HG03025 (cell line): ENCODE measurements around the gene ZNF212.

ENCODE experiments used
- ATAC-seq: cut with Tn5 transposase; IDR thresholded peaks from one replicate; pipeline ENCODE4 v1.9.1; 2021; ENCODE audit warnings: mild to moderate bottlenecking, moderate library complexity; ENCODE audit not compliant: unreplicated experiment, low FRiP score

ZNF212 gene

DNA sequence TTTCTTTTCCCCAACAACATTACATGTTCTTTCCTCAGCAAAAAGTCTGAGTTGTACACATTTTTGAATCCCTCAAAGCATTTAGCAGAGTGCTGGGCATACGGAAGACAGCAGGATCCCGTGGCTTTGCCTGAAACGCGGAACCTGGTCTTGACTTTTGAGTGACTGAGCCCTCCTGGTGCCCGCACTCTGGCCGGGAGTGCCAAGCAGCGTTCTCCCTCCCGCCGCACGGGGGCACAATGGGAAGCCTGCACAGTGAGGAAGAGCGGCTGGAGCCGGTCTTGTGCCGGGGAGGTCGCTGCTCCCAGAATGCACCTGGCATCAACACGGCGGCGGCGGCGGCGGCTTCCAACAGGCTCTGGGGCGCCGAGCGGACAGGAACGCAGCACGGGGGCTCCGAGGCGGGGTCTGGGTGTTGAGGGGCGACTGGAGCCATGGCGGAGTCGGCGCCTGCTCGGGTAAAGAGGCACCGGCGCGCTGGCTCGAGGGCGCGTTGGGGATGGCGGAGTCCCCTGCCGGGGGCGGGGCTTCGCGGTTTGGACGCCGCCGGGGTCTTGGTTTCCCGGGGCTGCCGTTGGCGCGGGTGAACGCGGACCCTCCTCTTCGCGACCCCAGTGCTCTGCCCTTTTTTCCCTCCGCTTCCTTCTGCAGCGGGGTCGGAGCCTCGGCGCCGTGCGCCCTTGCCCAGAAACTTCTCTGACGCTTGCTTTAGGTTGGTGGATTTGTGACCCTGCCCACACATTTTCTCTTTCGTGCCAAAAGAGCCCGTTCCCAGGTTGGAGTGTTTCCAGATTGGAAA lies at the start of gene ZNF212:
TSS of gene ZNF212 (plus strand) at position 307 of the 799 bp plus-strand sequence. CDS start at position 435, 128 bp downstream.
- peak; percentile 98 for ATAC-seq

DNA sequence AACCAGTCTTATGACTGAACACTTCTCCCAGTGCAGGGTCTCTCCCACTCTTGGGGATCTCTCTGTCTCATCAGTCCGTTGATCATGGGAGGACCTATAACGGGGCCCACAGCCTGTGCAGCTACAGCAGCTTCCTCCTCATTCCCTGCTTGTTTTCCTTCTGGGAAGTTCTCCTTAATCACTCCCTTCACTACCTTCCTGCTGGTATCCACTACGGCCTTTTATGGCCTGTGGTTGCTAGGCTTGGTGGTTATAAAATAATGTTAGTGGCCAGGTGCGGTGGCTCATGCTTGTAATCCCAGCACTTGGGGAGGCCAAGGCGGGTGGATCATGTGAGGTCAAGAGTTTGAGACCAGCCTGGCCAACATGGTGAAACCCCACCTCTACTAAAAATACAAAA lies 47.6 kb upstream of the ZNF212 start:
- ATAC-seq, result no peak

DNA sequence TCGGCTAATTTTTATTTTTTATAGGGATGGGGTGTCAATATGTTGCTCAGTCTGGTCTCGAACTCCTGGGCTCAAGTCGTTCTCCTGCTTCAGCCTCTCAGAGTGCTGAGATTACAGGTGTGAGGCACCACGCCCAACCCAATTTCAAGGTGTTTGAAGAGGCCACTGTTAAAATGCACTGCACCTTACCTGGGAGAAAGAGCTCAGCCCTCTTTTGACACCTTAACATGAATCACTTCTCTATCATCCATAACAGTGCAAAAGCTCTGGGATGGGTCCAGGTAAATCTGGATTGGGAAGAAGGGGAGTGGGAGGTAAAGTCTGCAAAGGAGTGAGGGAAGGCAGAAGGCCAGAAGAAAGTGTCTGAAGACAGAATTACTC lies 44.7 kb upstream of the ZNF212 start:
- no peak for ATAC-seq

DNA sequence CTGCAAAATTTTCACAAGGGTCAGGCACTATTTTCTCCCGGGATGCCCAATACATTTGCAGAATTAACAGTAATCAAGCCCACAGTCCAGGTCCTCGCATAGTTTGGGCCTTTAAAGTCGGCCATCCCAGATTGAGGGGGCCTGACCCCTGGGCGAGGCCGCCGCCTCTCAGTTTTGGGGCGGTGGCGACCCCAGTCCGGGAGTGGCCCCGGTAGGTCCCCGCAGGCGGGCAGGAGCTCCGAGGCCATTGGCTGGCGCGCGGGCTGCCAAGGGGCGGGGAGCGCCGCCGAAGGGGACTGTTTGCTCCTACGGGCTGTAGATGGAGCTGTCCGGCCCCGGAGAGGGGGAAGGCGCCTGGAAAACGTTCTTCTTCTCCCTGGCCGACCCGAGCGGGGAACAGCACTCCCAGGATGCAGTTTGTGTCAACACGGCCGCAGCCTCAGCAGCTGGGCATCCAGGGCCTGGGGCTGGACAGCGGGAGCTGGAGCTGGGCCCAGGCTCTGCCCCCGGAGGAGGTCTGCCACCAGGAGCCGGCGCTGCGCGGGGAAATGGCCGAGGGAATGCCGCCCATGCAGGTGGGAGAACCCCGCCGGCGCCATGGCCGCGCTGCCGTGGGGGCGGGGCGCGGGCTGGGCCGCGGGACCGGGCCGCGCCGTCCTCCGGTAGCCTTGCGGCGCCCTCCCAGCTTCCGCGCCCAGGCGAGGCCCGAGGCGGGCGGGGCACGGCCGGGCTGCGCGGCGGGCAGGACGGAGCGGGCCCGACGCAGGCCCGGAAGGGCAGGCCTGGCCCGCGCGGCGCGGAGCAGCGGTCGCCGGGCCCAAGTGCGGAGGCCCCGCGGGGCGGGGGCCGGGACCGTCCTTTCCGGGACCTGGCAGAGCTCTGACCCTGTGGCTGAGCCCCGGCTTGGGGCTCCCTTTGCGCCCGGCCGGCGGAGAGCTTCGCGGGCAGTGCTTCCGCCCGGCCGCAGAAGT lies 44.0 kb upstream of the ZNF212 start, which contains the start of gene ZNF282:
TSS of gene ZNF282 (plus strand) at position 367 of the 971 bp plus-strand sequence. CDS start at position 411, 44 bp downstream.
- ATAC-seq, result peak; percentile 92

DNA sequence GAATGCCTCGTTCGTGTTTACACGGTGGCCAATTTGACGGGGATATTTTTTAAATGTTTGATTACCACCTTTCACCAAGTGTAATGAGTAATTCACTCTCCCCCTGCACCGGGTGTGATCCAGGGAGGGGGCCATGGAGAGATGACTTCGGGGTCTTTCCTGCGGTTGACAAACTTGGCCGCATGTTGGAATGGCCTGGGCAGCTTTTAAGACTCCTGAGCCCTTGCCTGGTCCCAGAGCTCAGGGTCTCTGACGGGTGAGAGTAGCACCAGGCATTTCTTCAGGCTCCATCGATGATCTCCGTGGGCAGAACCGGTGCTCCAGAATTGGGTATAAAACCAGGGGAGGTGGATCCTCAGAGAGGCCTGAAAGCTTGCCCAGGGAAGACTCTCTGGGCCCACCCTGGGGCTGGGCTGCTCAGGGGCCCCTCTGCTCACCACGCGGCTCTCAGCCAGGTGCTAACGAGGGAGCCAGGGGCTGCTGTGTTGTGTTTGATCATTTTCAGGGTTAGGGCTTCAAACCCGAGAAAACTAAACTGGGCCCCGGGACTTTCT lies 43.2 kb upstream of the ZNF212 start:
- peak; percentile 10 for ATAC-seq

DNA sequence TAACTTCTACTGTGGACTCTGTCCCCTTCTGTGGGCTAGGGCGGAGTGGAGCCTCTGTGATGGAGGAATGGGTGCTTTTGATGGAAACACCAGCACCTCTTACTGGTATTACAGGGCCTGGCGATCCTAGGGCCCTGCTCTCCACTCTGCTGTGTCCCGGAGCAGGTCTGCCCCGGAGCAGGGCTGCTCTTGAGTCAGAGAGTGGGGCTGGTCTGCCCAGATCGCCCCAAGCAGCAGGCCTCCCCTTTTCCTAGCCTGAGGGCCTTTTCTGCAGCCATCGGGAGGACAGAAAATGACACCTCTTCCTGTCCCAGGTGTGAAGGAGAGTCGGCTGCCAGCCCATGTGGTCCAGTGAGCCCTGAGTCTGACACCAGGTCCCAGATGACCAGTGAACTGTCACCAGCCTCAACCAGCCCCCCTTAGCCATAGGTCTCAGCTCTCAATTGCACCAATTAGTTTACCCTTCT lies 42.7 kb upstream of the ZNF212 start:
- no peak for ATAC-seq

DNA sequence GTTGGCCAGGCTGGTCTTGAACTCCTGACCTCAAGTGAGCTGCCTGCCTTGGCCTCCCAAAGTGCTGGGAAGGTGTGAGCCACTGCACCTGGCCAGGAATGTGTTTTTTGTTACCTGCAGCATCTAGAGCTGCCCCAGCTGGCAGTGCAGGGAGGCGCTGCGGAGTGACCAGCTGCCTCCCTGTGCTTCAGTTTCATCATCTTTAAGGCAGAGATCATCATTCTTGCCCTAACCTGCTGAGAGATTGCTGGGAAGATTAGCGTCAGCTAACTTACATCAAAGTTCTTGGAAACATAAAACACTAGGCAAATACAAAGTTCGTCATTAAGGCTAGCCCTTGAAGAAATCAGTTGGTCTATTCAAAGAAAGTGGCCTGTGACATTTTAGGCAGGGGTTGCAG lies 41.8 kb upstream of the ZNF212 start:
- no peak for ATAC-seq

DNA sequence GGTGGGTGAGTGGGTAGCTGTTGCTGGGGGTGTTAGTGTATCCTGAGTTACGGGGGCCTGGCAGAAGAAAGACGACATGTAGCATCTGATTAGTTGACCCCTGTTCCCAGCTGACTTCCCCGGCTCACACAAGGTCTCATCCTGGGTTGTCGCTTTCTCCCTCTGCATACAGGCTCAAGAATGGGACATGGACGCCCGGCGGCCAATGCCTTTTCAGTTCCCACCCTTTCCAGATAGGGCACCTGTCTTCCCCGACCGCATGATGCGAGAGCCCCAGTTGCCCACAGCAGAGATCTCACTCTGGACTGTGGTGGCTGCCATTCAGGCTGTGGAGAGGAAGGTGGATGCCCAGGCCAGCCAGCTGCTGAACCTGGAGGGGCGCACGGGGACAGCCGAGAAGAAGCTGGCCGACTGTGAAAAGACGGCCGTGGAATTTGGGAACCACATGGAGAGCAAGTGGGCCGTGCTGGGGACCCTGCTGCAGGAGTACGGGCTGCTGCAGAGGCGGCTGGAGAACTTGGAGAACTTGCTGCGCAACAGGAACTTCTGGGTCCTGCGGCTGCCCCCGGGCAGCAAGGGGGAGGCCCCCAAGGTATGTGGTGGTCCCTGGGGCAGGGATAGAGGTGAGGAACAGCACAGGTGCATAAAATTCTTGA lies 41.2 kb upstream of the ZNF212 start:
- no peak for ATAC-seq

DNA sequence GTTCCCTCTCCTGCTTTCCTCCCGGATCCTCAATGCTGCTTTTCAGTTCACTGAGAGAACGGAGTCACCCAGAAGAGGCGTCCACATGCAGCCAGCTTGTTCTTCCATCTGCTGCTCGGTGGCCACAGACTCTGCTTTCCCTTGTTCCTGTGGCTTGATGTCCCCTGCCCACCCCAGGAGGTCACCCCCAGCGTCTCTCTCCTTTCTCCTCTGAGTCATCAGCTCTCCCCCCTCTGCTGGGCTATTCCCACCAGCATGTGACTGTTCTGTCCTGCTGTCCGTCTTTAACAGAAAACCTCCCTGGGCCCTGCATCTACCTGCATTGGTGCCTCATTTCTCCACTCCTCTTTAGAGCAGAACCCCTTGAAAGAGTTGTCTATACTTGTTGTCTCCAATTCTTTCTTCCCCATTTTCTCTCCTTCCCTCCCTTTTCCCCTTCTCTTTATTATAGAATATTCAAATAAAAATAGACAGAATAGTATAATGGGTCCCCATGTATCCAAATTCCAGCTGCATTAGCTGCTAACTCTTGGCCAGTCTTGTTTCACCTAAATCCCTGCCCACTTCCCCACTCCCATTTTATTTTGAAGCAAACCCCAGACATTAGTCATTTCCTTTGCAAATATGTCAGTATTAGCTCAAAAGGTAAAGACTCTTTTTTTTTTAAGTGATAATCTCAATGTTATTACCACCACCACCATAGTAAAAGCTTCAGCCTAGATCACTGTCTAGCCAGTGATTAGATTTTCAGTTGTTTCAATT lies 40.0 kb upstream of the ZNF212 start:
- ATAC-seq, result no peak

DNA sequence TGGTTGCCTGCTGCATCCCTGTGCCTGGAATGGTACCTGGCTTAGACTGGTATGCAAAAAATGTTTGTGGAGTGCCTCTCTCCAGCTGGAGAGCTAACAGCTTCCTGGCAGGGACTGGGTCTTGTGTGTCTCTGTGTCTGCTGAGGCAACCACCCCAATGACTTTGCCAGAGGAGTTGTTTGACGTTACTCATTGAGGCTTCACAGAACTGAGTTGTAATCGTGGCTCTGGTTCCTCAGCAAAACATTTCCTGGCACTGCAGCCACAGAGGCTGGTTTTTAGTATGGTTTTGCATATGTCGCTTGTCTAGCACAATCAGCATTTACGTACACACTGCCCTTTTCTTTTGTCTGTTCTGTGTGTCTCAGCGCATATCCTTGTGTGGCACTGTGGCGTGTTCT lies 36.6 kb upstream of the ZNF212 start:
- no peak for ATAC-seq

DNA sequence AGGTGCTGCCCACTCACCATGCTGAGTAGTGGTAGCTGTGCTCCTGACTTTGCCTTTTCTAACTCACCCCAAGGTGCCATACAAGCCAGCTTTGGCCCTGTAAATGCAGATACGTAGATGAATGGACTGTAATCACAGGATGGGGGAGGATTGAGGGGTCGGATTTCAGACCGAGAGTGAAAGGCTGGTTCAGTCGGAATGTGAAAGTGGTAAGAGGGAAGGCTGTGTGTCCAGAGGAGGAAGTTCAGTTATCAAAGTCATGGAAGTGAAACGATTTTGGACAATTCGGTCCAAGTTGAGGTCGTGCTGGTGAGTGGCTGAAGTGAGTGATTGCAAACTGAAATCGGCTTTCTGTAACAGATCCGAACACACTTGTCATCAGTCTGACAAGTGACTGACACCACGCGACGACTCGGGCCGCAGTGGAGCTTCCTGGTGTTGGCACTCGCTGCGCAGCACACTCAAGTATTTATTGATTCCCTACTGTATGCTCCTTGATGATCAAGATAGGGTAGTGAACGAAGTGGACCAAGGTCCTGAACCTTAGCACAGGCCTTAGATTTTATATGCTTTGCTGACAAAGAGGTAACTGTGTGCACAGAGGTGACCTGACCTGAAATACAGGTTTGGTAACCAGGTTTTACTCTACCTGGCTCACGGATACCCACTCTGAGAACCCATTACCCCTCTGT lies 33.6 kb upstream of the ZNF212 start:
- ATAC-seq, result no peak

DNA sequence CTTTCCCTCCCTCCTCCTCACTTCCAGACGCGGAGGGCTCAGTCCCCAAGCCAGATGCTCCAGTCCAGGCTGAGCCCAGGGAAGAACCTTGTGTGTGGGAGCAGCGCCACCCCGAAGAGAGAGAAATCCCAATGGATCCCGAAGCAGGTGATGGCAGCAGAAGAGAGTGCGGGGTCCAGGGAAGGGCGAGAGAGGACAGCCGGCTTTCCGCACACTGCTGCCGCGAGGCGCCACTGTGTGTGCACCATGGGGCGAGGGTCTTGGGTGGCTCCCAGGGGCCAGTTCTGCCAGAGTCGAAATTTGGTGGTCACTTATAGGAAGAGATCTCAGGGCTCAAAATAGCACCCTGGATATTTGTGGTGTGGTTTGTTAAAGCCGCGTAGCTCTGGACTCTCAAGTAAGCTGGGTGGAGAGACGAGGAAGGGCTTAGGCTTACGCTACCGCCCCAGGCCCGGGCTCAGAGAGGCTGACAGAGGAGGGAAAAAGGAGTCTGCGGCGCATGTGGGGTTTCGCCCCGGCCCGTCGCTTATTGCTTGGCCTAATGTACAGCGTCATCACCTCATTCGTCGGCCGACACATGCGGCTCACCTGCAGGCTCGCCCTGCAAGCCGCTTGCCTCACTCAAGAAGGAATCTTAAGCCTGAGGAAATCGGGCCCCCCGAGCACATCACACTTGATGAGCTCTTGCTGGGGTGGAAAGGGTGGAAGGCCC lies 32.0 kb upstream of the ZNF212 start:
- ATAC-seq, result no peak

DNA sequence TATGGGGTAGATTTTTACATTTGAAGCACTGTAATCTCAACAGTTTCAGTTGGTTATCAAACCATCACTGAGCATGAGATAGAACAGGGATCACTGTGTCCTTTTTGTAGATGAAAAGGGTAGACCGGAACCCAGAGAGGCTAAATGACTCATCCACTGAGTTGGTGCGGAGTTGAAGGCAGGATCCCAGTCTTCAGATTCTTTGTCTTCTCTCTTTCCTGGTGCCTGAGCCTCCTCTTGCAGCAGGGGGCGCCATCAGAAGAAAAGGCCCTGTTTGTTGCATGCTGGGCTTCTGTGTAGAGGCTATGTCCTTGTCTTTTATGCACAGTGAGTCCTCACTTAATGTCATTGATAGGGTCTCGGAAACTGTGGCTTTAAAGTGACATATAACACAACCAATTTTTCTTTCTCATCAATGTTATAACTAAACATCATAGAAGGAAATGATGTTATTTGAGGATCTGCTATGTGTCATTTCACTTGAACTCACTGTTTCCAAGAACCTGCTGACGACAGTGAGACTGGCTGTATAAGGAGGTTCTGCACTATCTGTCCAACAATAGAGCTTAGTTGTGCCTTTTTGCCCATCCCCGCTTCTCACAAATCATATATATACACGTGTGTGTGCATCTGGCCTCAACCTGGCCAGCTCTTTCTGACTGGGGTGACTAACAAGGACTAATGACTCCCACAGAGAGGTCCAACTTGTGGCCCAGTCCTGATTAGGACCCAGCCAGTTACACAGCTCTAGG lies 29.8 kb upstream of the ZNF212 start:
- no peak for ATAC-seq

DNA sequence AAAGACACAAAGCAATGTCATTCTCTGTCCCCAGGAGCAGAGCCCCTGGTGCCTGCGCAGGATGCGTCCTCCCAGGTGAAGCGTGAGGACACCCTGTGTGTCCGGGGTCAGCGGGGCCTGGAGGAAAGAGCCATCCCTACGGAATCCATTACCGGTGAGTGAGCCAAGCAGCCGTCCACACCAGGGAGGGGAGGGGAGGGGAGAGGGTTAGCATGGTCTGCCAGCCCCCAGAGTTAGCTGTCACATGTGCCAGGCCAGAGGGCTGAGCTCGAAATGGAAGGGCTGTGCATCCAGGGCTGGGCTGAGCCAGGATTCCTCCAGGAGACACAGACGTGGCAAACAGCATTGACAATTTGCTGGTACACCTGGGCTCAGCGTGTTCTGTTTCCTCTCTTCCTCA lies 28.9 kb upstream of the ZNF212 start:
- no peak for ATAC-seq

DNA sequence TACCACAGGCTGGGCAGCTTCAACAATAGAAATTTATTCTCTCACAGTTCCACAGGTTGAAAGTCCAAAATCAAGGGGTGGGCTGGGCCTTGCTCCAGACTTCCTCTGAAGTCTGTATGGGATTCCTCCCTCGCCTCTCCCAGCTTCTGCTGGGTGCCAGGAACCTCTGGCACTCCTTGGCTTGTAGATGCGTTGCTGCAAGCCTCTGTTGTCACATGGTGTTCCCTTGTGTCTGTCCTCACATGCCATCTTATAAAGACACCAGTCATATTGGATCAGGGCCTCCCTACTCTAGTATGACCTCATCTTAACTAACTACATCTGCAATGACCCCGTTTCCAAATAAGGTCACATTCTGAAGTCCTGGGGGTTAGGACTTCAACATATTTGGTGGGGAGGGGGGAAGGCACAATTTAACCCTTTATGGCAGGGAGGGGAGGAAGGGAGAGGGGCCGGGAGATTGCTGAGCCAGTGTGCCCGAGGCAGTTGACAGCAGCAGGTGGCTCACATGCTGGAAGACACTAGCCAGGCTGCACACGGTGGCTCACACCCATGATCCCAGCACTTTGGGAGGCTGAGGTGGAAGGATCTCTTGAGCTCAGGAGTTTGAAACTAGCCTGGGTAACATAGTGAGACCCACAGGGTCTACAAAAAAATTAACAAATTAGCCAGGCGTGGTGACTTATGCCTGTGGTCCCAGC lies 25.3 kb upstream of the ZNF212 start:
- no peak for ATAC-seq

DNA sequence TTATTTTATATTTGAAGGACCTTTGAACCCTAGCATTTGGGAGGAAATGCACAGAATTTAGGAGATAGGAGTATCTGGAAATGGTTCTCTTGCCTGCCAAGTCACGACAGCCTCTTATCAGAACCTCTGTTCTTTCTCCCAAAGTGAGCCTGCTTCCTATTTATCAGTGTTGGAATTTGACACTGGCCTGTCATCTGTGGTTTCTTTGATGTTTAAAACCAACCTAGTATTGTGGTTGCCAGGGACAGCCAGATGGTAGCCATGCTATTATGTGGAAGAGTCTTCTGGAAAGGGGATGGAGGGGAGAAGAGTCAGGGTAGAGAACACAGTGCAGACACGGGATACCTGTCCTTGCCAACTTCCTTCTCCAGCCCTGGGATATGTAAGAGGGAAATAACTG lies 23.0 kb upstream of the ZNF212 start:
- no peak for ATAC-seq

DNA sequence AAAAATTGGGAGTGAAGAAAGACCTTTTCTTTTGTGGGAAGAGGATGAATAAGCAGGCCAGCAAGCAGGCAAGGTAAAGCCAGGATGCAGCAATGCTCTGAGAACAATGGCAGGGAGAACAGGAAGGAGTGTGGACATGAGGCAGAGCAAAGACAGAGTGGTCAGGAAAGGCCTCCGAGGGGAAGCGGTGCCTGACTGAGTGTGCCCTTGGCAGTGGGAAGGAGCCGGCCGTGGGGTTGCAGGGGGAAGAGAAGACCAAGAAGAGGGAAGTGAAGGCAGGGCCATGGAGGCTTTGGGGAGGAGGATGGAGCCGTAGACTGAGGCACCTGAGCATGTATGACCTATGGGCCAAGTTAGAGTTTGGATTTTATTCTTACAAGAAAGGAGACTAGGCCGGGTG lies 21.9 kb upstream of the ZNF212 start:
- ATAC-seq, result no peak
